Kidney (tissue), 14 donors: ENCODE results near the gene INPP5A. TPM values are rescaled to one million over a fixed set of nuclear protein-coding genes. Genes with fewer than 3 reads are reported as not detected.

Source experiments
- DNase-seq, 5 donors: peaks; one replicate each; pipeline ENCODE4 v3.0.0-alpha.2; 2013 to 2020
- FAIRE-seq: peaks from 2 replicates; lab custom pipeline; 2012; peaks lifted over from hg19 to GRCh38; lab: Jason Lieb, UNC
- H3K27ac ChIP-seq, 2 donors: one replicate each; pipeline ENCODE4 v1.7.0; 2013; ENCODE audit warnings: low read depth in 2 of 2, low read length in 2 of 2, inconsistent platforms in 1 of 2
- H3K27me3 ChIP-seq: one replicate; pipeline ENCODE4 v1.7.1; 2013; ENCODE audit warnings: low read length, inconsistent platforms; ENCODE audit not compliant: control insufficient read depth, insufficient read depth
- H3K36me3 ChIP-seq, 3 donors: one replicate each; pipeline versions ENCODE4 v1.7.0 to v1.7.1; 2013; ENCODE audit warnings: low read length in 3 of 3, control low read depth in 1 of 3, inconsistent platforms in 1 of 3; ENCODE audit not compliant: insufficient read depth in 3 of 3, control insufficient read depth in 2 of 3
- H3K4me1 ChIP-seq, 3 donors: one replicate each; pipeline versions ENCODE4 v1.7.0 to v1.7.1; 2013; ENCODE audit warnings: low read length in 3 of 3, inconsistent platforms in 1 of 3, low read depth in 1 of 3; ENCODE audit not compliant: control insufficient read depth in 2 of 3, insufficient read depth in 2 of 3
- H3K4me3 ChIP-seq, 3 donors: one replicate each; pipeline versions ENCODE4 v1.7.0 to v1.8.1; 2013; ENCODE audit warnings: low read length in 3 of 3, control low read depth in 1 of 3, inconsistent platforms in 1 of 3
- H3K9ac ChIP-seq, 3 donors: one replicate each; pipeline versions ENCODE4 v1.7.0 to v1.7.1; 2013; ENCODE audit warnings: low read length in 3 of 3, control low read depth in 1 of 3, inconsistent platforms in 1 of 3
- H3K9me3 ChIP-seq, 3 donors: one replicate each; pipeline versions ENCODE4 v1.7.0 to v1.7.1; 2013; ENCODE audit warnings: low read length in 3 of 3, control low read depth in 1 of 3, inconsistent platforms in 1 of 3; ENCODE audit not compliant: control insufficient read depth in 2 of 3, insufficient read depth in 1 of 3
- CTCF ChIP-seq: IDR thresholded peaks from 3 replicates; pipeline ENCODE4 v1.5.1; 2012; ENCODE audit warnings: mild to moderate bottlenecking, moderate library complexity, borderline replicate concordance; ENCODE audit not compliant: insufficient read depth; ENCODE audit errors: extremely low read depth
- intact Hi-C: fragments of 100-400 bp; cut with DNase I; formaldehyde crosslinking; loops from one replicate; pipeline ENCODE4 v1.11.1; 2022
- polyA plus RNA-seq: library from polyadenylated mRNA; stranded (reverse); fragments of 350-450 nt; fragmentation: Illumina TruSeq; extraction: RNeasy Lipid Tissue Mini Kit (QIAGEN cat#74804); gene quantifications from one replicate; pipeline ENCODE4 v1.2.3, GENCODE V29; 2014; ENCODE audit warnings: low read depth, low replicate concordance; ENCODE audit not compliant: insufficient read depth
- total RNA-seq: library from RNA; stranded (reverse); fragmentation: NEBNext Ultra II Directional; extraction: Animal tissue kit (Norgen Biotek cat#: 25700); gene quantifications from one replicate; pipeline ENCODE4 v1.2.1, GENCODE V29; 2021
- donor health status: control.
- donor health status: control.
- donor health status: control.
- donor health status: control.
- donor health status: control.
- donor health status: DM: yes; HTN: yes; CAD: no.
- donor health status: Normal renal cell carcinoma (clear cell type).

The INPP5A gene
- total and polyA plus RNA-seq, 2 donors from 2014 or later: 20.8 to 40.3 TPM

- DNase-seq (peak in 3 of 5 donors; percentile 63 to 94 (median 79)), FAIRE-seq (no peak)
- peaks cover 0 to 2% (median 0%) of the 10 kb centered on the region in 3 donors for H3K4me1 ChIP-seq
- H3K27me3 ChIP-seq: no peaks in the 10 kb centered on the region
- H3K27ac ChIP-seq: no peak overlapping the region
- peaks cover 0 to 8% (median 2%) of the 10 kb centered on the region in 3 donors for H3K36me3 ChIP-seq
- intact Hi-C loops: no loop called here
- TF ChIP-seq CTCF: no peak
- no peak overlapping the region for H3K4me3 ChIP-seq
- H3K9me3 ChIP-seq: no peaks in the 10 kb centered on the region
- no peak overlapping the region for H3K9ac ChIP-seq
Observed at GRCh38 chr10:132774902-132775863, 237.6 kb downstream of the INPP5A start.

GRCh38 chr10:132776186-132776585, 238.6 kb downstream of the INPP5A start:
- Histone ChIP-seq H3K4me1 (peaks cover 0 to 2% (median 0%) of the 10 kb centered on the region in 3 donors), H3K4me3 (no peak overlapping the region), H3K27me3 (no peaks in the 10 kb centered on the region), H3K27ac (no peak overlapping the region), H3K9me3 (no peaks in the 10 kb centered on the region), H3K9ac (no peak overlapping the region), H3K36me3 (peaks cover 0 to 8% (median 2%) of the 10 kb centered on the region in 3 donors)
- no peak for TF ChIP-seq CTCF
- intact Hi-C loops: no loop called here
- DNase-seq: no peak
- no peak for FAIRE-seq

GRCh38 chr10:132776821-132777220, 239.2 kb downstream of the INPP5A start:
- no peak for TF ChIP-seq CTCF

More at GRCh38 chr10:132776821-132777220, 239.2 kb downstream of the INPP5A start:
- H3K4me1 ChIP-seq: peaks cover 0 to 2% (median 0%) of the 10 kb centered on the region in 3 donors
- H3K9me3 ChIP-seq: no peaks in the 10 kb centered on the region
- H3K4me3 ChIP-seq: no peak overlapping the region
- no peak for DNase-seq
- no peaks in the 10 kb centered on the region for H3K27me3 ChIP-seq
- no peak for FAIRE-seq
- intact Hi-C loops: no loop called here
- no peak overlapping the region for H3K9ac ChIP-seq
- peaks cover 0 to 14% (median 5%) of the 10 kb centered on the region in 3 donors for H3K36me3 ChIP-seq
- no peak overlapping the region for H3K27ac ChIP-seq
